ENCODE data around the gene SLC46A1. TPM values are rescaled to one million over a fixed set of nuclear protein-coding genes. Genes with fewer than 3 reads are reported as not detected.

Gene SLC46A1
- total and polyA plus RNA-seq, 2 of the 13 experiments (the other 11 are each of a cell fraction or from before 2014, with no cell fraction given), result 19.6 to 22.6 TPM

GRCh38 chr17:28386391-28386790 lies 19.6 kb downstream of the SLC46A1 start:
- FAIRE-seq, result no peak
- H3K9ac ChIP-seq (ENCODE audit: insufficient read depth, low read depth, low read length), result no peak overlapping the region
- no peak overlapping the region for H3K4me3 ChIP-seq (replicated peaks in 1 of 3; ENCODE audit: insufficient read depth in 1 of 3, low read depth in 2 of 3, low read length in 3 of 3)
- ChIA-PET CTCF (ENCODE audit: low intra/inter-chr PET ratio, low total read pairs) (no interaction called here), POLR2A (no interaction called here)
- H3K79me2 ChIP-seq (ENCODE audit: insufficient read depth, low read length), result no peaks in the 10 kb centered on the region
- H3K4me1 ChIP-seq (ENCODE audit: insufficient read depth, low read length), result peaks cover 13% of the 10 kb centered on the region
- no peak overlapping the region for H3K27ac ChIP-seq (ENCODE audit: extremely low read length, insufficient read depth, low read length)
- ATAC-seq, result no peak
- BruUV-seq (replicated peaks), result no TSS peak
- H3K4me2 ChIP-seq (ENCODE audit: low read depth, low read length), result no peak overlapping the region
- DNase-seq (ENCODE audit: low spot score), result no peak
- intact Hi-C loops (cut with micrococcal nuclease; ENCODE audit: unreplicated experiment), result no loop called here
- H3K9me3 ChIP-seq (ENCODE audit: low read length), result no peaks in the 10 kb centered on the region
- H2AFZ ChIP-seq (ENCODE audit: low read length), result no peak overlapping the region
- no peaks in the 10 kb centered on the region for H3K27me3 ChIP-seq (ENCODE audit: control insufficient read depth in 1 of 2, insufficient read depth in 2 of 2, low read length in 2 of 2)
- no peaks in the 10 kb centered on the region for H4K20me1 ChIP-seq (ENCODE audit: insufficient read depth, low read length)
- TF ChIP-seq STAG1 (CRISPR knock-in tag; IDR thresholded peaks at IDR 0.05), result no peak
- no peak for TF ChIP-seq MLLT10 (CRISPR knock-in tag; IDR thresholded peaks at IDR 0.05)
- no peak for TF ChIP-seq TERF1 (CRISPR knock-in tag; IDR thresholded peaks at IDR 0.05)
- no peak for TF ChIP-seq SATB2 (CRISPR knock-in tag; IDR thresholded peaks at IDR 0.05)
- no peak for TF ChIP-seq ZNF550 (CRISPR knock-in tag; IDR thresholded peaks at IDR 0.05; ENCODE audit: borderline replicate concordance)
- no peaks in the 10 kb centered on the region for H3K36me3 ChIP-seq (replicated peaks in 1 of 2; ENCODE audit: control insufficient read depth in 1 of 2, insufficient read depth in 2 of 2, low read length in 2 of 2)
- in situ Hi-C loops (cut with HindIII; ENCODE audit: extremely low pct_ligation_motif_present, low pct_unique_long_range_greater_than_20kb), result no loop called here

DNA sequence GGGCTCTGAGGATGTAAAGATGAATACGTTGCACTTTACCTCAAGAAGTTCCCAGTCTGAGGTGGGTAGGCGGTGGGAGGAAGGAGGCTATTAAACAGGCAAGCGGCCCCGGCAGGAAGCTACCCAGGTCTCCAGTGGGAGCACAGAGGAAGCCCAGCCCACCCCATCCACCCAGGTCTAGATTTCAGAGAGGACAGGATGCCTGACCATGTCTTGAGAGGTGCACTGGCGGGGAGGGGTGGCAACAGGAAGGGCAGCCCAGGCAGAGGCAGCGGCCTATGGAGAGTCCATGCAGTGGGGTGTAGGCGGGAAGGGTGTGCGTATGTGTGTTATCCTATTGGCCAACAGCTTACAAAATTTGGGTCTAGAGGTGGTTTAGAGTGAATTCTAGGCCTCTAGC lies 20.6 kb downstream of the SLC46A1 start:
- in situ Hi-C loops (cut with HindIII; ENCODE audit: extremely low pct_ligation_motif_present, low pct_unique_long_range_greater_than_20kb), result no loop called here
- no peak overlapping the region for H3K27ac ChIP-seq (ENCODE audit: extremely low read length, insufficient read depth, low read length)
- POLR2A ChIA-PET, result interaction anchor here (0.7 kb wide), 1 partner anchor 20 kb away, joined by 3 read pairs; no protein-coding TSS in a partner anchor
- H3K79me2 ChIP-seq (ENCODE audit: insufficient read depth, low read length), result no peaks in the 10 kb centered on the region
- ATAC-seq (no peak), DNase-seq (ENCODE audit: low spot score) (no peak), FAIRE-seq (no peak)
- H3K36me3 ChIP-seq (replicated peaks in 1 of 2; ENCODE audit: control insufficient read depth in 1 of 2, insufficient read depth in 2 of 2, low read length in 2 of 2), result no peaks in the 10 kb centered on the region
- no peak overlapping the region for H3K4me2 ChIP-seq (ENCODE audit: low read depth, low read length)
- H3K9me3 ChIP-seq (ENCODE audit: low read length), result no peaks in the 10 kb centered on the region
- H3K9ac ChIP-seq (ENCODE audit: insufficient read depth, low read depth, low read length), result no peak overlapping the region
- no peak overlapping the region for H3K4me3 ChIP-seq (replicated peaks in 1 of 3; ENCODE audit: insufficient read depth in 1 of 3, low read depth in 2 of 3, low read length in 3 of 3)
- CTCF ChIA-PET (ENCODE audit: low intra/inter-chr PET ratio, low total read pairs), result no interaction called here
- WGBS (ENCODE audit: low lambda C conversion rate), result 95% methylated on average over 7 of the region's 8 CpGs
- BruUV-seq (replicated peaks), result no TSS peak
- peaks cover 18% of the 10 kb centered on the region for H3K4me1 ChIP-seq (ENCODE audit: insufficient read depth, low read length)
- H4K20me1 ChIP-seq (ENCODE audit: insufficient read depth, low read length), result no peaks in the 10 kb centered on the region
- TF ChIP-seq KLF12 (CRISPR knock-in tag; IDR thresholded peaks at IDR 0.05; ENCODE audit: borderline replicate concordance), result no peak
- TF ChIP-seq ZNF761 (CRISPR knock-in tag; conservative IDR thresholded peaks at IDR 0.05), result no peak
- no peak for TF ChIP-seq ZNF747 (CRISPR knock-in tag; IDR thresholded peaks at IDR 0.05; ENCODE audit: borderline replicate concordance)
- TF ChIP-seq NR2F2 (IDR thresholded peaks at IDR 0.05; ENCODE audit: borderline replicate concordance, low read depth), result no peak
- no peak for TF ChIP-seq ZNF207 (IDR thresholded peaks at IDR 0.05; ENCODE audit: borderline replicate concordance)
- no peak for TF ChIP-seq MAF1 (CRISPR knock-in tag; IDR thresholded peaks at IDR 0.05; ENCODE audit: borderline replicate concordance)
- no peak for TF ChIP-seq RAD51 (IDR thresholded peaks at IDR 0.05; ENCODE audit: borderline replicate concordance)
- no peak for TF ChIP-seq GTF2F1 (IDR thresholded peaks at IDR 0.05; ENCODE audit: low read length)
- TF ChIP-seq ZSCAN5A (CRISPR knock-in tag; IDR thresholded peaks at IDR 0.05; ENCODE audit: borderline replicate concordance), result no peak
- no peak overlapping the region for H2AFZ ChIP-seq (ENCODE audit: low read length)
- intact Hi-C loops (cut with micrococcal nuclease; ENCODE audit: unreplicated experiment), result no loop called here
- H3K27me3 ChIP-seq (ENCODE audit: control insufficient read depth in 1 of 2, insufficient read depth in 2 of 2, low read length in 2 of 2), result no peaks in the 10 kb centered on the region
